ENCODE results near the gene SNAP25. TPM values are rescaled to one million over a fixed set of nuclear protein-coding genes. Genes with fewer than 3 reads are reported as not detected.

SNAP25 gene
- total and polyA plus RNA-seq, 10 of the 15 experiments (the other 5 are each of a cell fraction or from before 2014, with no cell fraction given) = not detected

- SMC1A ChIA-PET (ENCODE audit: uncharacterized antibody, unreplicated experiment) = no interaction called here
- intact Hi-C loops (cut with micrococcal nuclease; ENCODE audit: unreplicated experiment) = no loop called here
- CTCF ChIA-PET = no interaction called here
- Histone ChIP-seq H3K4me1 (ENCODE audit: control insufficient read depth, insufficient read depth, low read length) (no peaks in the 10 kb centered on the region), H3K36me3 (ENCODE audit: control insufficient read depth in 2 of 2, insufficient read depth in 2 of 2, low read length in 1 of 2) (no peaks in the 10 kb centered on the region), H3K9me3 (replicated peaks; ENCODE audit: control insufficient read depth, insufficient read depth, low read length) (no peaks in the 10 kb centered on the region), H3K9ac (ENCODE audit: control insufficient read depth, insufficient read depth, low read length) (no peak overlapping the region), H3K27me3 (replicated peaks in 1 of 2; ENCODE audit: control insufficient read depth in 2 of 2, insufficient read depth in 2 of 2, low read length in 1 of 2) (no peaks in the 10 kb centered on the region; a peak in 1 of 4 replicates), H2AFZ (ENCODE audit: control insufficient read depth, low read depth, low read length) (no peak overlapping the region), H3K79me2 (ENCODE audit: control insufficient read depth, insufficient read depth, low read length) (no peaks in the 10 kb centered on the region), H3K4me3 (no peak overlapping the region), H3K27ac (ENCODE audit: control insufficient read depth, insufficient read depth) (no peak overlapping the region), H4K20me1 (ENCODE audit: control insufficient read depth, insufficient read depth) (no peaks in the 10 kb centered on the region), H3K4me2 (ENCODE audit: control insufficient read depth, insufficient read depth) (no peak overlapping the region)
- FAIRE-seq = no peak
- in situ Hi-C loops (cut with MboI) = no loop called here
- DNase-seq (ENCODE audit: low read depth, low spot score) = no peak
- RAD21 ChIA-PET (ENCODE audit: unreplicated experiment) = no interaction called here
- 0% methylated on average over 1 of the region's 1 CpG for WGBS (ENCODE audit: insufficient coverage, insufficient replicate concordance, low lambda C conversion rate, missing lambda C conversion rate)
- no TSS peak for BruUV-seq (replicated peaks)
- TF ChIP-seq PAX5 (IDR thresholded peaks at IDR 0.05; ENCODE audit: borderline replicate concordance, low read depth, low read length) (no peak), MLLT1 (IDR thresholded peaks at IDR 0.05) (no peak), POLR2AphosphoS5 (IDR thresholded peaks at IDR 0.05; ENCODE audit: low read length) (no peak), NRF1 (conservative IDR thresholded peaks at IDR 0.05; ENCODE audit: low read depth, low read length) (no peak), PAX8 (IDR thresholded peaks at IDR 0.05) (no peak), ZNF384 (IDR thresholded peaks at IDR 0.05; ENCODE audit: borderline replicate concordance, low read depth, low read length) (no peak), IRF4 (IDR thresholded peaks at IDR 0.05; ENCODE audit: low read depth, low read length) (no peak), CREB1 (IDR thresholded peaks at IDR 0.05; ENCODE audit: low read depth) (no peak), RFX5 (IDR thresholded peaks at IDR 0.05; ENCODE audit: low read depth, low read length) (no peak), HCFC1 (IDR thresholded peaks at IDR 0.05; ENCODE audit: low read length) (no peak)
- TF ChIP-seq, protein P1, sequence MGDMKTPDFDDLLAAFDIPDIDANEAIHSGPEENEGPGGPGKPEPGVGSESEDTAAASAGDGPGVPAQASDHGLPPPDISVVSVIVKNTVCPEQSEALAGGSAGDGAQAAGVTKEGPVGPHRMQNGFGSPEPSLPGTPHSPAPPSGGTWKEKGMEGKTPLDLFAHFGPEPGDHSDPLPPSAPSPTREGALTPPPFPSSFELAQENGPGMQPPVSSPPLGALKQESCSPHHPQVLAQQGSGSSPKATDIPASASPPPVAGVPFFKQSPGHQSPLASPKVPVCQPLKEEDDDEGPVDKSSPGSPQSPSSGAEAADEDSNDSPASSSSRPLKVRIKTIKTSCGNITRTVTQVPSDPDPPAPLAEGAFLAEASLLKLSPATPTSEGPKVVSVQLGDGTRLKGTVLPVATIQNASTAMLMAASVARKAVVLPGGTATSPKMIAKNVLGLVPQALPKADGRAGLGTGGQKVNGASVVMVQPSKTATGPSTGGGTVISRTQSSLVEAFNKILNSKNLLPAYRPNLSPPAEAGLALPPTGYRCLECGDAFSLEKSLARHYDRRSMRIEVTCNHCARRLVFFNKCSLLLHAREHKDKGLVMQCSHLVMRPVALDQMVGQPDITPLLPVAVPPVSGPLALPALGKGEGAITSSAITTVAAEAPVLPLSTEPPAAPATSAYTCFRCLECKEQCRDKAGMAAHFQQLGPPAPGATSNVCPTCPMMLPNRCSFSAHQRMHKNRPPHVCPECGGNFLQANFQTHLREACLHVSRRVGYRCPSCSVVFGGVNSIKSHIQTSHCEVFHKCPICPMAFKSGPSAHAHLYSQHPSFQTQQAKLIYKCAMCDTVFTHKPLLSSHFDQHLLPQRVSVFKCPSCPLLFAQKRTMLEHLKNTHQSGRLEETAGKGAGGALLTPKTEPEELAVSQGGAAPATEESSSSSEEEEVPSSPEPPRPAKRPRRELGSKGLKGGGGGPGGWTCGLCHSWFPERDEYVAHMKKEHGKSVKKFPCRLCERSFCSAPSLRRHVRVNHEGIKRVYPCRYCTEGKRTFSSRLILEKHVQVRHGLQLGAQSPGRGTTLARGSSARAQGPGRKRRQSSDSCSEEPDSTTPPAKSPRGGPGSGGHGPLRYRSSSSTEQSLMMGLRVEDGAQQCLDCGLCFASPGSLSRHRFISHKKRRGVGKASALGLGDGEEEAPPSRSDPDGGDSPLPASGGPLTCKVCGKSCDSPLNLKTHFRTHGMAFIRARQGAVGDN (IDR thresholded peaks at IDR 0.05) = no peak
- ATAC-seq = no peak
- POLR2A ChIA-PET = no interaction called here
These were observed 41.7 kb downstream of the SNAP25 start for GRCh38 chr20:10260316-10260715.
